GM18499 (cell line): Measurements from ENCODE around the gene H2BW1.
"Not testable (repeated sequence)": the region's sequence is repeated elsewhere in the genome, so short reads cannot be mapped to it uniquely, and the experiment has no call there.

Experiments used
- ATAC-seq: cut with Tn5 transposase; IDR thresholded peaks from one replicate; pipeline ENCODE4 v1.9.1; 2021; ENCODE audit warnings: moderate number of reproducible peaks; ENCODE audit not compliant: insufficient read depth, unreplicated experiment

Gene H2BW1, protein sequence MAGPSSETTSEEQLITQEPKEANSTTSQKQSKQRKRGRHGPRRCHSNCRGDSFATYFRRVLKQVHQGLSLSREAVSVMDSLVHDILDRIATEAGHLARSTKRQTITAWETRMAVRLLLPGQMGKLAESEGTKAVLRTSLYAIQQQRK

DNA sequence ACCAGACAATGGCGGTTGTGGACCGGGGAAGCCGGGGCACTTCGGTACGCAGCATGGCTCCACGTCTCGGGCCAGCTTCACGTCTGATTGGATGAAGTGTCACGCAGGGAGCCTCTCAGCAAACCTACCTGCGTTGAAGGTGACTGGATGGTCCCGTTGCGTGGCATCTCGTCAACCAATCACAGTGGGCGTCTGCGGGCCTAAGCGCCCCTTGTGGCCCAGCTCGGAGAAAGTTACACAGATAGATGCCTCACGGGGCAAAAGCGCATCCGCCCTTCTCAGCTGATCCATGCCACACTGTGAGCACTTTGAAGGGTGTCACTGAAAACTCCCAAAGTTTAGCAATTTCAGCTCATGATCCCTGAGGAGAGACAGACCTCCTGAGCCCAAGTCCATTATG lies at the start of gene H2BW1:
TSS of gene H2BW1 (minus strand) at position 103 of the 400 bp plus-strand sequence. CDS start 132 bp downstream, outside the sequence.
- ATAC-seq = no peak

DNA sequence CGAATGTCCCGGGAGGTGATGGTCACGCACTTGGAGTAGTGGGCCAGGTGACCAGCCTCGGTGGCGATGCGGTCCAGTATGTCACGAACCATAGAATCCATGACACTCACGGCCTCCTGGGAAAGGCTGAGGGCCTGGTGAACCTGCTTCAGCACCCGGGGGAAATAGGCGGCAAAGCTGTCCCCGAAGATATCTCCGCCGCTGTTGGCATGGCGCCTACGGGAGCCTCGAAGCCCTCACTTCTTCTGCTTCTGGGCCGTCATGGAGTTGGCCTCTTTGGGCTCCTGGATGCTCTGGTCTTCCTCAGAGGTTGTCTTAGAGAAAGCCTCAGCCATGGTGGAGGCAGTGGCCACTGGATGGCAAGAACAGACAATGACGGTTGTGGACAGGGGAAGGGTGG lies 49.1 kb upstream of the H2BW1 start:
- not testable (repeated sequence) for ATAC-seq

DNA sequence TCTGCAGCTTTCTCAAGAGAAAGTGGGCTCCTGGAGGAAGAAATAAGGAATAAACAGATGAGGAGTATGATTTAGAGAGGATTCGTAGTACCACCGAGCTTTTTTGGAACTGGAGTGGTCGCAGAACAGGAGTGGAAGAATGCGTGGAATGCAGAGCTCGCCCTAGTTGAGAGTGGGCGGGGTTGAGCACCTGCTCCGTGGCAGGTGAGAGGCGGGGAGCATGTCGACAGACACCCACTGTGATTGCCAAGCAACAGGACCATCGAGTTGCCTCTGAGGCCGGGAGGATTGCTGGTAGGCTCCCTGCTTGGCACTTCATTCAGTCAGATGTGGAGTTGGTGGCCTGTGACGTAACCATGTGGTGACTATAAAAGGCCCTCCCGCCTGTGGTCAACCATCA lies 41.4 kb upstream of the H2BW1 start:
- ATAC-seq = not testable (repeated sequence)

DNA sequence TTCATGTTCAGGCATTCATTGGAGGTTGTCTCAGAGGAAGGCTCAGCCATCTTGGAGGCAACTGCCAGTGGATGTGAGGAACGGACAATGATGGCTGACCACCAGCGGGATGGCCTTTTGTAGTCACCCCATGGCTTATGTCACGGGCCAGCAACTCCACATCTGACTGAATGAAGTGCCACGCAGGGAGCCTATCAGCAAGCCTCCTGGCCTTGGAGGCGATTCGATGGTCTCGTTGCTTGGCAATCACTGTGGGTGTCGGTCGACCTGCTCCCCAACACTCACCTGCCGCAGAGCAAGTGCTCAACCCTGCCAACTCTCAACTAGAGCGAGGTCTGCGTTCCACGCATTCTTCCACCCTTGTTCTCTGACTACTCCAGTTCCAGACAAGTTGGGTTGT lies 33.7 kb upstream of the H2BW1 start:
- ATAC-seq = no peak

DNA sequence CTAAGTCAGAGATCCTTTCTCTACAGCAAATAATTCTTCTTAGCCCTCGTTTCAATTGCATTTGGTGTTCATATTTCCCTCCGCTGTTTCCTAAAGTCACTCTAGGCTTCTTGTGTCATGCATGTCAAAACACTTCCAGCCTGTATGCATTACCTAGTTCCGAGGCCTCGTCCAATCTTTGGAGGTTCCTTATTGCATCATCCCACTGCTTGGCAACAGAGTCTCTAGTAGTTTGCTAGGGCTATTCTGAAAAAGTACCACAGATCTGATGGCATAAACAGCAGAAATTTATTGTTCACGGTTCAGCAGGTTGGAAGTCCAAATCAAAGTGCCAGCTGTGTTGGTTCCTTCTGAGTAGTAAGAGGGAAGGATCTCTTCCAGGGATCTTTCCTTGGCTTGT lies 32.1 kb upstream of the H2BW1 start:
- ATAC-seq = no peak

DNA sequence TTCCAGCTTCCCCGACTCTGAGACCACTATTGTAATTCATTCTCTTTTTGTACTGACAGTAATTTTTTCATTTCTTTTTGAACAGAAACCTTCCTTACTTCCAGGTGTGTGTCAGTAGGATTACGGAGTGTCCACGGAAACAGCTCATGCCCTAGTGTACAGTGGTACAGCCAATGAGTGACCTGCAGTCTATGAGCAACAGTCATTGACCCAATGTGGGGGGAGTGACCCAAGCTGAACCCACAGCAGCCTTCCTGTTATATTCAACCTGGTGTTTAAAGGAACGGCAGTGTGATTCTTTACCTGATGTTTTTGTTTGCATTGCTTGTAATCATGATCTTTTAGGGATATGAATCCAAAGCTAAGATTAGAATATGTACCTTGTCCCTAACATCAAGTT lies 27.5 kb upstream of the H2BW1 start:
- ATAC-seq = no peak

DNA sequence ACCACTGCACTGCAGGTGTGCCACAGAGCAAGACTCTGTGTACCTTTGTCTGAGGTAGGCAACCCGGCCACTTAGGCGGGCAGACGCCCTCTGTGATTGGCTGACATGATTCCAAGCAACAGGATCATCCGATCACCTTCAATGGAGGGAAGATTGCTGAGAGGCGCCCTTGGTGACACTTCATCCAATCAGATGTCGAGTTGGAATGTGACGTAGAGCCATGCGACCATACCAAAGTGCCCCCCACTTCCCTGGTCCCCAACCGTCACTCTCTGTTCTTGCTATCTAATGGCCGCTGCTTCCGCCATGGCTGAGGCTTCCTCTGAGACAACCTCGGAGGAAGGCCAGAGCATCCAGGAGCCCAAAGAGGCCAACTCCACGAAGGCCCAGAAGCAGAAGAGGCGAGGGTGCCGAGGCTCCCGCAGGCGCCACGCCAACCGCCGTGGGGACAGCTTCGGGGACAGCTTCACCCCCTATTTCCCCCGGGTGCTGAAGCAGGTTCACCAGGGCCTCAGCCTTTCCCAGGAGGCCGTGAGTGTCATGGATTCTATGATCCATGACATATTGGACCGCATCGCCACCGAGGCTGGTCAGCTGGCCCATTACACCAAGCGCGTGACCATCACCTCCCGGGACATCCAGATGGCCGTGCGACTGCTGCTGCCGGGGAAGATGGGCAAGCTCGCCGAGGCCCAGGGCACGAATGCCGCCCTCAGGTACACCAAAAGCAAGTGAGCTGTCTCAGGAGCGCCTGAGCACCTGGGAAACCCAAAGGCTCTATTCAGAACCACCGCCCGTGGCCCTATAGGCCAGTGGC lies 26.4 kb upstream of the H2BW1 start, which contains the start of gene H2BW2:
TSS of gene H2BW2 (plus strand) at position 268 of the 817 bp plus-strand sequence. CDS start at position 307, 39 bp downstream.
- ATAC-seq = no peak

DNA sequence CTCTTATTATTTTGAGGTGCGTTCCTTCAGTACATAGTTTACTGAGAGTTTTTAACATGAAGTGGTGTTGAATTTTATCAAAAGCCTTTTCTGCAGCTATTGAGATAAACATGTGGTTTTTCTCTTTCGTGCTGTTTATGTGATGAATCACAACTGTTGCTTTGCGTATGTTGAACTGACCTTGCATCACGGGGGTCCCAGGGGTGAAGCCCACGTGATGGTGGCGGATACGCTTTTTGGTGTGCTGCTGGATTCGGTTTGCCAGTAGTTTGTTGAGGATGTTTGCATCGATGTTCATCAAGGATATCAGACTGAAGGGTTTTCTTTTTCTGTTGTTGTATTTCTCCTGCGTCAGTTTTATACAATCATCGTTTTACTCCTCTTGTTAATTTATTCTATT lies 4.6 kb upstream of the H2BW1 start:
- ATAC-seq = no peak

DNA sequence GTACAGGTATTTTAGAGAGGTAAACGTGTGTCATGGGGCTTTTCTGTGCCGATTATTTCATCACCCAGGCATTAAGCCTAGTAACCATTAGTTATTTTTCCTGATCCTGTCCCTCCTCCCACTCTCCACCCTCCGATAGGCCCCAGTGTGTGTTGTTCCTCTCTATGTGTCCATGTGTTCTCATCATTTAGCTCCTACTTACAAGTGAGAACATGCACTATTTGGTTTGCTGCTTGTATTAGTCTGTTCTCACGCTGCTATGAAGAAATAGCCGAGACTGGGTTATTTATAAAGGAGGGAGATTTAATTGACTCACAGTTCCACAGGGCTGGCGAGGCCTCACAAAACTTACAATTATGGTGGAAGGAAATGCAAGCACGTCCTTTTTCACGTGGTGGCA lies 2.1 kb upstream of the H2BW1 start:
- not testable (repeated sequence) for ATAC-seq

DNA sequence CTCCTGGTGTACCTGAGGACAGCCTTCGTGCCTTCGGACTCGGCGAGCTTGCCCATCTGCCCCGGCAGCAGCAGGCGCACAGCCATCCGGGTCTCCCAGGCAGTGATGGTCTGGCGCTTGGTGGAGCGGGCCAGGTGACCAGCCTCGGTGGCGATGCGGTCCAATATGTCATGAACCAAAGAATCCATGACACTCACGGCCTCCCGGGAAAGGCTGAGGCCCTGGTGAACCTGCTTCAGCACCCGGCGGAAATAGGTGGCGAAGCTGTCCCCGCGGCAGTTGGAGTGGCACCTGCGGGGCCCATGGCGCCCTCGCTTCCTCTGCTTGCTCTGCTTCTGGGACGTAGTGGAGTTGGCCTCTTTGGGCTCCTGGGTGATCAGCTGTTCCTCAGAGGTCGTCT lies 350 bp downstream of the H2BW1 start:
- no peak for ATAC-seq

DNA sequence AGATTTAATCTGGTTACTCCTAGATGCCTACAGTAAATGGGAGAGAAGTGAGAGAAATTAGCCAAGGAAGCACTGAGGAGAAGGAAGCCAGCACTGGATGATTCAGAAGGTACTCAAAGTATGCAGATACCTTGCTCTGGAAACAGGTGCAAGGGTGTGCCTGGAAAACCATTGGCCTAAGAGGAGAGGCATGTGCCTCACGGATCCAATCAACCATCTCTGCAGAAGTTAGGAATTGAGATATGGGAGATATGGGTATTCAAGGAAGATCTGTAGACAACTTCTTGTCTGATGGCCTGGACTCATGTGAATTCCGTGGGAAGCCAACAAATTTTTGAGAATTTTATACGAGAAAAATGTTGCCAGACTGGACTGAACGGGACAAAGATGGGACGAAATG lies 4.7 kb downstream of the H2BW1 start:
- no peak for ATAC-seq

DNA sequence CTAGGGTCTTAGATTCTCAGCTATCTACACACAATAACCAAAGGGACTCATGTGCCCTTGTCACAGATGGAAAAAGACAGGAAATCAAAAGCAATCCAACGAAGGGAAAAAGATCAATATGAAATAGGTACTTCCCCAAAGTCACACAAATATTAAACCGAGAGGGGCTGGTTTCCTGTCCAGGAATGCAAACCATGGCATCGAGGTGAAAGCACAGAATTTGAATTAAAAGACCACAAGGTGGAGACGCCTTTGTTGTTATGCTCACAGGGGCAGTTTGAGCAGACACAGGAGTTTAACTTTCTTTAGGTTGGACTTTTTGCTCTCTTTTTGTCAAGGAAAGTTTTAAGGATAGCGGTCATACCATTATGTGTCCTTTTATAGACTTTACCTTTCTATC lies 14.3 kb downstream of the H2BW1 start:
- ATAC-seq = no peak

DNA sequence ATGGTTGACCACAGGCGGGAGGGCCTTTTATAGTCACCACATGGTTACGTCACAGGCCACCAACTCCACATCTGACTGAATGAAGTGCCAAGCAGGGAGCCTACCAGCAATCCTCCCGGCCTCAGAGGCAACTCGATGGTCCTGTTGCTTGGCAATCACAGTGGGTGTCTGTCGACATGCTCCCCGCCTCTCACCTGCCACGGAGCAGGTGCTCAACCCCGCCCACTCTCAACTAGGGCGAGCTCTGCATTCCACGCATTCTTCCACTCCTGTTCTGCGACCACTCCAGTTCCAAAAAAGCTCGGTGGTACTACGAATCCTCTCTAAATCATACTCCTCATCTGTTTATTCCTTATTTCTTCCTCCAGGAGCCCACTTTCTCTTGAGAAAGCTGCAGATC lies 30.0 kb downstream of the H2BW1 start:
- ATAC-seq = not testable (repeated sequence)

DNA sequence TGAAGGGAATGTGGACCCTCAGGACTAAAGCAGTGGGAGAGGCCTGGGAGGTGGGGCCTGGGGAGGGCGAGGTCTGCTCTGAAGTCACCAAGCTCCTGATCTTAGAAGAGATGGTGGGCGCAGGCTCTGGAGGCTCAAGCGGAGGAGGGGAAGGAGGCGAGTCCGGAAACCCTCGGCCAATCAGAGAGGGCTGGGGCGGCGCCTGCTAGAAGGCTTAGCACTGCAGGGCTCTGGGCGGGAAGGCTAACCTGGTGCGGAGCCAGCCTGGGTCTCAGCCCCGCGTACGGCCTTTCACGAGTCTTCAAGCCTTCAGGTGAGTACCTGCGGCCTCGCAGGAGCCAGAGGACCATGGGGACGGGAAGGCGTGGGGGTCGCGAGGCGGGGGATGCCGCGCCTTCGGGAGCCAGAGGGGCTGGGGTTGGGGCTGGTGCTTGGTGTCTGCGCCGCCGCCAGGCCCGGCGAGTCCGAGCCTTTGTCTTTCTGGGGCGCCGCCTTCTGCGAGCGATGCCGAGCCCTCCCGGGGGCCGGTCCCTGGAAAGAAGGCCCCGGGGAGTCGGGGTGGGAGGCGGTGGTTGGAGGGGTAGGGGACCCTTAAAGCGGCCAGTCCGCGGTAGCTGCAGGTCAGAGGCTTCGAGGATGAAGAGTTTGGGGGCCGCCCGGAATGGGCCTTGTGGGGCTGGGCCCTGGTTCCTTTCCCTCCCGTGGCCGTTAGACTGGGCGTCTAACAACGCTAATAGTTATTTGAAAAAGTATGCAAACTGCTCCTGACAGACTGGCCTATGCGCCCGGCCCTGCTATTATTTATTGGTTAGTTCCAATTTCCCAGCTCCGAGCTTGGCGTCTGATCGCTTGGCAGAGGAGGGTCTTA lies 50.9 kb downstream of the H2BW1 start, which contains the start of gene TMSB15B:
TSS of gene TMSB15B (plus strand) at position 217 of the 868 bp plus-strand sequence.
- not testable (repeated sequence) for ATAC-seq
